GM12878 (cell line): ENCODE results near the gene AMBRA1. TPM values are rescaled to one million over a fixed set of nuclear protein-coding genes. Genes with fewer than 3 reads are reported as not detected.

Source experiments
- ATAC-seq: fragments of 200-7000 bp; cut with Tn5 transposase; 3 replicates; pipeline ENCODE4 v1.9.1; 2020; ENCODE audit warnings: mild to moderate bottlenecking, moderate library complexity
- BruUV-seq: library from RNA; stranded (reverse); fragments of 400-500 nt; replicated peaks from 2 replicates; lab custom pipeline; 2021; lab: Mats Ljungman, UMichigan
- CTCF ChIA-PET: fragments of 300-600 bp; sonication (Branson Sonifier 250); formaldehyde crosslinking; extraction: SDS; loops from one replicate; lab custom pipeline; 2021; ENCODE audit warnings: inconsistent platforms; lab: Yijun Ruan, JAX
- POLR2A ChIA-PET: fragments of 350-600 bp; formaldehyde crosslinking; extraction: SDS; loops from one replicate; lab custom pipeline; 2021; ENCODE audit warnings: inconsistent platforms; lab: Charles Lee
- RAD21 ChIA-PET: fragments of 300-600 bp; sonication (Branson Sonifier 250); formaldehyde crosslinking; loops from one replicate; lab custom pipeline; 2023; ENCODE audit warnings: antibody characterized with exemption; ENCODE audit not compliant: unreplicated experiment; lab: Charles Lee
- SMC1A ChIA-PET: fragments of 300-600 bp; sonication (Branson Sonifier 250); formaldehyde crosslinking; loops from one replicate; lab custom pipeline; 2023; ENCODE audit not compliant: unreplicated experiment, uncharacterized antibody; lab: Charles Lee
- DNase-seq: peaks from one replicate; pipeline ENCODE4 v3.0.0-alpha.2; 2011; ENCODE audit warnings: low read depth, low spot score
- FAIRE-seq: peaks from 3 replicates; lab custom pipeline; 2011; peaks lifted over from hg19 to GRCh38; lab: Jason Lieb, UNC
- H2AFZ ChIP-seq: 2 replicates; pipeline ENCODE4 v1.6.0; 2011; ENCODE audit warnings: low read depth, low read length, control low read depth; ENCODE audit not compliant: control insufficient read depth
- H3K27ac ChIP-seq: 2 replicates; pipeline ENCODE4 v1.5.1; 2011; ENCODE audit warnings: control low read depth; ENCODE audit not compliant: control insufficient read depth, insufficient read depth
- H3K27me3 ChIP-seq, 2 experiments: replicated peaks in 1 of 2; 2 replicates each; pipeline versions ENCODE4 v1.6.0 to v1.6.1; 2011; ENCODE audit warnings: low read length in 1 of 2; ENCODE audit not compliant: control insufficient read depth in 2 of 2, insufficient read depth in 2 of 2
- H3K36me3 ChIP-seq, 2 experiments: 2 replicates each; pipeline ENCODE4 v1.5.1; 2011; ENCODE audit warnings: low read length in 1 of 2; ENCODE audit not compliant: control insufficient read depth in 2 of 2, insufficient read depth in 2 of 2
- H3K4me1 ChIP-seq: 2 replicates; pipeline ENCODE4 v1.6.1; 2011; ENCODE audit warnings: mild to moderate bottlenecking, low read length, moderate library complexity, mixed read lengths; ENCODE audit not compliant: control insufficient read depth, insufficient read depth
- H3K4me2 ChIP-seq: 2 replicates; pipeline ENCODE4 v1.6.0; 2011; ENCODE audit warnings: control low read depth; ENCODE audit not compliant: control insufficient read depth, insufficient read depth
- H3K4me3 ChIP-seq: fragments of 200-600 bp; sonication (generic); 2 replicates; pipeline ENCODE4 v1.5.1; 2016
- H3K79me2 ChIP-seq: 2 replicates; pipeline ENCODE4 v1.6.0; 2011; ENCODE audit warnings: low read length; ENCODE audit not compliant: control insufficient read depth, insufficient read depth
- H3K9ac ChIP-seq: 2 replicates; pipeline ENCODE4 v1.8.0; 2011; ENCODE audit warnings: low read length, control low read depth, mixed read lengths; ENCODE audit not compliant: control insufficient read depth, insufficient read depth
- H3K9me3 ChIP-seq: replicated peaks from 3 replicates; pipeline ENCODE4 v1.5.1; 2011; ENCODE audit warnings: mild to moderate bottlenecking, low read length; ENCODE audit not compliant: control insufficient read depth, insufficient read depth
- H4K20me1 ChIP-seq: 2 replicates; pipeline ENCODE4 v1.6.0; 2011; ENCODE audit not compliant: control insufficient read depth, insufficient read depth
- CEBPB ChIP-seq, 2 experiments: fragments of 150-350 bp in 1 of 2; IDR thresholded peaks; 2 replicates each; pipeline ENCODE4 v1.6.1; 2012 to 2014; ENCODE audit warnings: low read depth in 2 of 2, low read length in 2 of 2, borderline replicate concordance in 1 of 2, inconsistent platforms in 1 of 2
- CHD2 ChIP-seq: IDR thresholded peaks from 2 replicates; pipeline ENCODE4 v1.6.1; 2011; ENCODE audit warnings: low read depth, low read length, improper control_type of control experiment, borderline replicate concordance
- CUX1 ChIP-seq: IDR thresholded peaks from 2 replicates; pipeline ENCODE4 v1.6.1; 2012; ENCODE audit warnings: improper control_type of control experiment, low read depth, low read length; ENCODE audit not compliant: insufficient replicate concordance
- IRF4 ChIP-seq: IDR thresholded peaks from 2 replicates; pipeline ENCODE4 v1.6.1; 2011; ENCODE audit warnings: low read depth, low read length
- NR2C1 ChIP-seq: fragments of 450-650 bp; IDR thresholded peaks from 2 replicates; pipeline ENCODE4 v1.6.1; 2017; ENCODE audit warnings: antibody characterized with exemption, mild to moderate bottlenecking, moderate library complexity
- NRF1 ChIP-seq: conservative IDR thresholded peaks from 2 replicates; pipeline ENCODE4 v1.6.1; 2011; ENCODE audit warnings: mild to moderate bottlenecking, low read depth, low read length, improper control_type of control experiment
- PAX8 ChIP-seq: fragments of 450-650 bp; IDR thresholded peaks from 2 replicates; pipeline ENCODE4 v1.6.1; 2017; ENCODE audit warnings: mild to moderate bottlenecking, moderate library complexity
- RAD21 ChIP-seq: IDR thresholded peaks from 2 replicates; pipeline ENCODE4 v1.6.1; 2011; ENCODE audit warnings: mild to moderate bottlenecking, low read depth, low read length, moderate library complexity; ENCODE audit not compliant: insufficient read depth
- SIN3A ChIP-seq: IDR thresholded peaks from 2 replicates; pipeline ENCODE4 v1.6.1; 2012; ENCODE audit warnings: low read depth, low read length, improper control_type of control experiment
- SMAD1 ChIP-seq: fragments of 450-650 bp; IDR thresholded peaks from 2 replicates; pipeline ENCODE4 v1.6.1; 2018; ENCODE audit warnings: mild to moderate bottlenecking, low read depth; ENCODE audit not compliant: partially characterized antibody
- SPI1 ChIP-seq: IDR thresholded peaks from 2 replicates; pipeline ENCODE4 v1.6.1; 2011; ENCODE audit warnings: low read depth, mild to moderate bottlenecking, low read length, moderate library complexity, borderline replicate concordance; ENCODE audit not compliant: insufficient read depth
- ZBTB33 ChIP-seq: fragments of 450-650 bp; IDR thresholded peaks from 2 replicates; pipeline ENCODE4 v1.6.1; 2017; ENCODE audit warnings: mild to moderate bottlenecking
- ZSCAN29 ChIP-seq: fragments of 450-650 bp; IDR thresholded peaks from 2 replicates; pipeline ENCODE4 v1.6.1; 2017; ENCODE audit warnings: mild to moderate bottlenecking, moderate library complexity
- in situ Hi-C: fragments of 300-500 bp; cut with MboI; formaldehyde crosslinking; loops from 9 replicates; pipeline ENCODE4 v1.14.3; 2018; ENCODE audit warnings: mixed read lengths
- intact Hi-C: fragments of 100-400 bp; cut with micrococcal nuclease; formaldehyde crosslinking; loops from one replicate; pipeline ENCODE4 v1.14.2; 2022; ENCODE audit not compliant: unreplicated experiment
- polyA plus RNA-seq, 11 experiments: library from polyadenylated mRNA; depleted of rRNA in 4 of 11; unstranded in 6 of 11; stranded (reverse) in 5 of 11; fragments of >200 nt; fragmentation: Nextera tagmentation in 4 of 11; fragmentation: Illumina TruSeq in 1 of 11; extraction: Ambion mirVana in 4 of 11; extraction: Trizol in 1 of 11; gene quantifications; 1 replicate in 1 of 11; 2 replicates in 10 of 11; pipeline versions ENCODE4 v1.2.1 to v1.2.3, GENCODE V29; 2011 to 2016; ENCODE audit warnings: inconsistent platforms in 2 of 11, missing spikeins in 2 of 11, low read depth in 1 of 11
- total RNA-seq, 4 experiments: library from RNA; depleted of rRNA in 3 of 4; stranded (reverse); fragments of >200 nt in 3 of 4; fragmentation: Illumina TruSeq in 1 of 4; extraction: Trizol in 1 of 4; gene quantifications; 2 replicates each; pipeline versions ENCODE4 v1.2.1 to v1.2.3, GENCODE V29; 2013 to 2021
- TF ChIP-seq, protein P1 (sequence below): fragments of 450-650 bp; conservative IDR thresholded peaks from 2 replicates; pipeline ENCODE4 v1.6.1; 2017; ENCODE audit warnings: mild to moderate bottlenecking, moderate library complexity

Gene AMBRA1
- total and polyA plus RNA-seq, 10 of the 15 experiments (the other 5 are each of a cell fraction or from before 2014, with no cell fraction given), result 0.57 to 34.3 (median 13.7) TPM

DNA sequence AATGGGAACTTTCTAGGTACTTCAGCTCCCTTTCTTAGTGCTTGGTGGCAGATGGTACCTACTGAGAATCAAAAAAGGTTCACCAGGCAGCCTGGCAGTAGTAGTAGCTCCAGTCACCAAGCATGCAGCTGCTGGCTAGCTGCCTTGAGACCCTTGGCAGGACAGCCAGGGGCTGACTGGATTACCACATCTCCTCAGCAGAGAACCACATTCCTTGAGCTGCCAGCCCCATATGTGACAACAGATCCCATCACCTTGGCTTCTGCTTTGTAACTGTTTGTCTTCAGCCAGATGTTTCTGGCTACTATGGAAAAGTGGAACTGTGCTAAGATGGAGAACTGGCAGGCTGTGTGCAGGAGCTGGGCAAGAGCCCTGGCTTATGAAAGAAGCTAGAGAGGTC, 162.6 kb downstream of the AMBRA1 start:
- RAD21 ChIA-PET, result no interaction called here
- DNase-seq, result no peak
- Histone ChIP-seq H3K79me2 (no peaks in the 10 kb centered on the region), H3K4me1 (peaks cover 4% of the 10 kb centered on the region; the same call in 1 of the 2 replicates)
- SMC1A ChIA-PET, result interaction anchor here (0.9 to 2.8 kb wide), 4 partner anchors 47 to 98 kb away, joined by 3 to 8 read pairs (median 4); no protein-coding TSS in a partner anchor
- no peak for FAIRE-seq
- POLR2A ChIA-PET, result no interaction called here
- TF ChIP-seq, protein P1, sequence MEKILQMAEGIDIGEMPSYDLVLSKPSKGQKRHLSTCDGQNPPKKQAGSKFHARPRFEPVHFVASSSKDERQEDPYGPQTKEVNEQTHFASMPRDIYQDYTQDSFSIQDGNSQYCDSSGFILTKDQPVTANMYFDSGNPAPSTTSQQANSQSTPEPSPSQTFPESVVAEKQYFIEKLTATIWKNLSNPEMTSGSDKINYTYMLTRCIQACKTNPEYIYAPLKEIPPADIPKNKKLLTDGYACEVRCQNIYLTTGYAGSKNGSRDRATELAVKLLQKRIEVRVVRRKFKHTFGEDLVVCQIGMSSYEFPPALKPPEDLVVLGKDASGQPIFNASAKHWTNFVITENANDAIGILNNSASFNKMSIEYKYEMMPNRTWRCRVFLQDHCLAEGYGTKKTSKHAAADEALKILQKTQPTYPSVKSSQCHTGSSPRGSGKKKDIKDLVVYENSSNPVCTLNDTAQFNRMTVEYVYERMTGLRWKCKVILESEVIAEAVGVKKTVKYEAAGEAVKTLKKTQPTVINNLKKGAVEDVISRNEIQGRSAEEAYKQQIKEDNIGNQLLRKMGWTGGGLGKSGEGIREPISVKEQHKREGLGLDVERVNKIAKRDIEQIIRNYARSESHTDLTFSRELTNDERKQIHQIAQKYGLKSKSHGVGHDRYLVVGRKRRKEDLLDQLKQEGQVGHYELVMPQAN, result no peak
- TF ChIP-seq SPI1, result no peak
- TF ChIP-seq SIN3A, result no peak
- no peak for TF ChIP-seq PAX8
- TF ChIP-seq CHD2, result no peak
- no peak for TF ChIP-seq ZBTB33
- no peak for TF ChIP-seq CEBPB (IDR thresholded peaks at IDR 0.05; ENCODE audit: borderline replicate concordance in 1 of 2, low read depth in 2 of 2, low read length in 2 of 2)
- no peak for TF ChIP-seq NRF1
- TF ChIP-seq SMAD1, result no peak
- TF ChIP-seq CUX1, result no peak
- TF ChIP-seq NR2C1, result no peak
- no peak for TF ChIP-seq RAD21
- no peak for TF ChIP-seq ZSCAN29
- TF ChIP-seq IRF4, result no peak
- TF ChIP-seq, all 136 proteins: peak for 0
- in situ Hi-C loops (no loop called here), intact Hi-C loops (no loop called here)
- ATAC-seq, result no peak
- Histone ChIP-seq H3K4me3 (no peak overlapping the region), H3K9ac (no peak overlapping the region), H3K36me3 (peaks cover 19% of the 10 kb centered on the region in 2 experiments; a peak in 3 of 4 replicates), H3K9me3 (no peaks in the 10 kb centered on the region), H3K27ac (no peak overlapping the region), H3K27me3 (no peaks in the 10 kb centered on the region), H3K4me2 (no peak overlapping the region), H2AFZ (no peak overlapping the region), H4K20me1 (no peaks in the 10 kb centered on the region)
- BruUV-seq, result no TSS peak
- CTCF ChIA-PET, result interaction anchor here (0.8 to 1.5 kb wide), 4 partner anchors 12 to 98 kb away, joined by 3 to 8 read pairs (median 4); no protein-coding TSS in a partner anchor
